ENCODE measurements around the gene PANX3. TPM values are rescaled to one million over a fixed set of nuclear protein-coding genes. Genes with fewer than 3 reads are reported as not detected.

Gene PANX3
- total and polyA plus RNA-seq, 2 of the 4 experiments (the other 2 are of a cell fraction): not detected

- Histone ChIP-seq H4K91ac (ENCODE audit: insufficient read depth, low read depth, low read length) (no peak overlapping the region), H3K27me3 (ENCODE audit: control insufficient read depth, insufficient read depth, low read length) (no peaks in the 10 kb centered on the region), H2BK120ac (ENCODE audit: low read depth, low read length) (no peak overlapping the region), H2BK5ac (ENCODE audit: low read depth, low read length, poor library complexity, severe bottlenecking) (no peak overlapping the region), H2AK9ac (replicated peaks; ENCODE audit: low read depth, low read length, poor library complexity) (no peak overlapping the region), H3K4ac (ENCODE audit: low read depth, low read length) (no peak overlapping the region), H3K4me1 (ENCODE audit: control insufficient read depth, insufficient read depth, low read length) (peaks cover 2% of the 10 kb centered on the region; the same call in 1 of the 2 replicates), H2BK15ac (ENCODE audit: low read depth, low read length) (no peak overlapping the region), H3K9ac (ENCODE audit: low read depth, low read length) (no peak overlapping the region), H3K18ac (ENCODE audit: low read depth, low read length) (no peak overlapping the region), H3K27ac (ENCODE audit: insufficient read depth, low read length) (no peak overlapping the region), H3K9me3 (ENCODE audit: control insufficient read depth, insufficient read depth, low read length) (no peaks in the 10 kb centered on the region), H3K14ac (replicated peaks; ENCODE audit: low read depth, low read length) (no peak overlapping the region), H3K56ac (ENCODE audit: extremely low read depth, insufficient read depth, low read length) (no peak overlapping the region), H3K23ac (ENCODE audit: low read depth, low read length) (no peak overlapping the region), H4K5ac (ENCODE audit: low read depth, low read length) (no peak overlapping the region), H2AFZ (replicated peaks; ENCODE audit: low read length, poor library complexity) (no peak overlapping the region), H3K9me1 (ENCODE audit: insufficient read depth, low read length) (peaks cover 3% of the 10 kb centered on the region; the same call in 1 of the 2 replicates), H2BK20ac (ENCODE audit: low read depth, low read length) (no peak overlapping the region), H4K20me1 (ENCODE audit: insufficient read depth, low read length) (no peaks in the 10 kb centered on the region), H3K4me2 (ENCODE audit: low read depth, low read length) (no peak overlapping the region), H4K8ac (ENCODE audit: low read depth in 2 of 2, low read length in 2 of 2) (no peak overlapping the region), H3K4me3 (ENCODE audit: insufficient read depth, low read depth, low read length) (no peak overlapping the region), H3K79me1 (ENCODE audit: low read depth in 1 of 2, low read length in 2 of 2) (no peaks in the 10 kb centered on the region), H2AK5ac (ENCODE audit: low read depth, low read length) (no peak overlapping the region), H3K36me3 (ENCODE audit: control insufficient read depth, insufficient read depth, low read length) (0 out of 2 replicates have a peak, but pooled peaks cover 3% of the 10 kb centered on the region)
- TF ChIP-seq MAZ (IDR thresholded peaks at IDR 0.05; ENCODE audit: borderline replicate concordance, low read depth, low read length): no peak
- TF ChIP-seq CTCF (conservative IDR thresholded peaks at IDR 0.05; ENCODE audit: low read depth, low read length): no peak
- TF ChIP-seq CEBPB (IDR thresholded peaks at IDR 0.05; ENCODE audit: low read depth, low read length): no peak
- TF ChIP-seq RCOR1 (IDR thresholded peaks at IDR 0.05; ENCODE audit: insufficient replicate concordance, low read length): no peak
- TF ChIP-seq RFX5 (IDR thresholded peaks at IDR 0.05; ENCODE audit: low read depth, low read length): no peak
- no peak for TF ChIP-seq MXI1 (IDR thresholded peaks at IDR 0.05; ENCODE audit: borderline replicate concordance, low read depth, low read length)
- no peak for TF ChIP-seq FOS (IDR thresholded peaks at IDR 0.05; ENCODE audit: low read depth, low read length)
- no peak for TF ChIP-seq POLR2A (IDR thresholded peaks at IDR 0.05; ENCODE audit: low read depth, low read length)
- TF ChIP-seq NFE2L2 (IDR thresholded peaks at IDR 0.05; ENCODE audit: low read depth, low read length): no peak
- dilution Hi-C loops (cut with HindIII; ENCODE audit: low sequenced_read_pairs, unreplicated experiment): no loop called here
- WGBS, 2 experiments (ENCODE audit: extremely low coverage in 2 of 2, insufficient read length in 1 of 2): 61% methylated on average over 3 of the region's 6 CpGs; no CpG with 5 or more reads in 1 of the 2 experiments
- ATAC-seq (ENCODE audit: low read depth) (no peak), DNase-seq (no peak)
- BruUV-seq (replicated peaks): no TSS peak
- CTCF ChIA-PET: interaction anchor here (1.0 kb wide), 1 partner anchor 217 kb away, joined by 3 read pairs; the partner anchor contains the start of gene ROBO3
- intact Hi-C loops (cut with micrococcal nuclease): no loop called here
- POLR2A ChIA-PET (ENCODE audit: unreplicated experiment): no interaction called here
- in situ Hi-C loops (cut with MboI; ENCODE audit: low sequenced_read_pairs): loop anchor here (10.0 to 25.0 kb wide), 2 partner anchors 186 to 939 kb away; partner anchors contain the start of gene STT3A
Measured at GRCh38 chr11:124648610-124649009, 37.4 kb downstream of the PANX3 start.
